MM.1S (cell line): ENCODE measurements around the gene SLC4A1AP.

Source experiments
- DNase-seq: peaks from one replicate; pipeline ENCODE4 v3.0.0-alpha.2; 2015
- H2AFZ ChIP-seq: fragments of 300-600 bp; sonication (generic); 2 replicates; pipeline ENCODE4 v1.6.0; 2016; ENCODE audit warnings: antibody characterized with exemption, low read length
- H3F3A ChIP-seq: fragments of 300-600 bp; sonication (generic); 2 replicates; pipeline ENCODE4 v1.6.1; 2016; ENCODE audit warnings: mild to moderate bottlenecking, antibody characterized with exemption, low read length, moderate library complexity, mixed read lengths; ENCODE audit not compliant: insufficient read depth
- H3K27ac ChIP-seq: fragments of 300-600 bp; sonication (generic); 2 replicates; pipeline ENCODE4 v1.5.1; 2016; ENCODE audit warnings: mild to moderate bottlenecking, low read length
- H3K27me3 ChIP-seq: fragments of 300-600 bp; sonication (generic); replicated peaks from 2 replicates; pipeline ENCODE4 v1.6.0; 2016; ENCODE audit warnings: low read length; ENCODE audit not compliant: insufficient read depth
- H3K36me3 ChIP-seq: fragments of 300-600 bp; sonication (generic); replicated peaks from 2 replicates; pipeline ENCODE4 v1.6.1; 2016; ENCODE audit warnings: mild to moderate bottlenecking, low read length, mixed read lengths; ENCODE audit not compliant: insufficient read depth
- H3K4me1 ChIP-seq: fragments of 300-600 bp; sonication (generic); 2 replicates; pipeline ENCODE4 v1.6.1; 2016; ENCODE audit warnings: low read length, mixed read lengths
- H3K4me2 ChIP-seq: fragments of 300-600 bp; sonication (generic); 2 replicates; pipeline ENCODE4 v1.6.0; 2016; ENCODE audit warnings: low read depth, low read length
- H3K4me3 ChIP-seq: fragments of 300-600 bp; sonication (generic); 2 replicates; pipeline ENCODE4 v1.5.1; 2016; ENCODE audit warnings: low read length, mixed read lengths
- H3K79me2 ChIP-seq: fragments of 300-600 bp; sonication (generic); 2 replicates; pipeline ENCODE4 v1.6.1; 2016; ENCODE audit warnings: mixed run types, low read length, mixed read lengths
- H3K9ac ChIP-seq: fragments of 300-600 bp; sonication (generic); 2 replicates; pipeline ENCODE4 v1.6.1; 2016; ENCODE audit warnings: low read length, mixed read lengths
- H3K9me2 ChIP-seq: fragments of 300-600 bp; sonication (generic); replicated peaks from 2 replicates; pipeline ENCODE4 v1.6.1; 2016; ENCODE audit warnings: mild to moderate bottlenecking, low read length, mixed read lengths; ENCODE audit not compliant: insufficient read depth
- H3K9me3 ChIP-seq: fragments of 300-600 bp; sonication (generic); replicated peaks from 2 replicates; pipeline ENCODE4 v1.6.1; 2016; ENCODE audit warnings: mild to moderate bottlenecking, low read length, mixed read lengths; ENCODE audit not compliant: insufficient read depth
- H4K20me1 ChIP-seq: fragments of 300-600 bp; sonication (generic); 2 replicates; pipeline ENCODE4 v1.6.1; 2016; ENCODE audit warnings: mild to moderate bottlenecking, low read length, moderate library complexity, mixed read lengths; ENCODE audit not compliant: insufficient read depth
- EZH2 ChIP-seq: fragments of 300-600 bp; sonication (generic); optimal IDR thresholded peaks from 2 replicates; pipeline ENCODE3; 2017; ENCODE audit warnings: low read depth, mild to moderate bottlenecking, antibody characterized with exemption, low read length, mixed read lengths
- EZH2phosphoT487 ChIP-seq: fragments of 300-600 bp; sonication (generic); IDR thresholded peaks from 2 replicates; pipeline ENCODE4 v1.6.1; 2018; ENCODE audit warnings: antibody characterized with exemption, low read length
- TF ChIP-seq, protein P1 (sequence below): fragments of 300-600 bp; sonication (generic); IDR thresholded peaks from 2 replicates; pipeline ENCODE4 v1.5.1; 2016; ENCODE audit warnings: antibody characterized with exemption, low read length, mixed read lengths

Gene SLC4A1AP

DNA sequence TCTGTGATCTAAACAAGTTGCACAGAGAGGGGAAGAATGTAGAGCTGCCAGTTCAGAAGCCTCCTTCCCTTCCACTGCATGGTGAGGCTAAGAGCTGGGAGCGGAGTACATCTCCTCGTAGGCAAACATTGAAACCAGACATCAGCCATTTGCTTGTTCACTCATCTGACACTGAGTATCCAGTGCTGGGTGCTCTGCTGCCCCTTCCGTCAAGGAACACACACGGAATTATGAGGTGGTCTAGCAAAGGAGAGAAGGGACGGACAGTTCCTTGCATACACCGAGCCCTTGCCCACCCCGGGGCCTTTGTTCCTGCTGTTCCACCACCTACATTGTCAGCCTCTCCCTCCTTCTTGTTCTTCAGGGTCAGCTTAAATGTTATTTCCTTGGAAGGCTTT is 44.6 kb downstream of the SLC4A1AP start:
- no peaks in the 10 kb centered on the region for H3K79me2 ChIP-seq
- no peak overlapping the region for H2AFZ ChIP-seq
- no peaks in the 10 kb centered on the region for H3K9me2 ChIP-seq
- no peaks in the 10 kb centered on the region for H3K4me1 ChIP-seq
- no peak overlapping the region for H3K9ac ChIP-seq
- H3K4me2 ChIP-seq = no peak overlapping the region
- no peaks in the 10 kb centered on the region for H3F3A ChIP-seq
- no peaks in the 10 kb centered on the region for H3K27me3 ChIP-seq
- H4K20me1 ChIP-seq = no peaks in the 10 kb centered on the region
- no peak overlapping the region for H3K4me3 ChIP-seq
- H3K27ac ChIP-seq = no peak overlapping the region
- H3K36me3 ChIP-seq = no peaks in the 10 kb centered on the region
- H3K9me3 ChIP-seq = no peaks in the 10 kb centered on the region
- TF ChIP-seq EZH2 (no peak), EZH2phosphoT487 (no peak)
- TF ChIP-seq, protein P1, sequence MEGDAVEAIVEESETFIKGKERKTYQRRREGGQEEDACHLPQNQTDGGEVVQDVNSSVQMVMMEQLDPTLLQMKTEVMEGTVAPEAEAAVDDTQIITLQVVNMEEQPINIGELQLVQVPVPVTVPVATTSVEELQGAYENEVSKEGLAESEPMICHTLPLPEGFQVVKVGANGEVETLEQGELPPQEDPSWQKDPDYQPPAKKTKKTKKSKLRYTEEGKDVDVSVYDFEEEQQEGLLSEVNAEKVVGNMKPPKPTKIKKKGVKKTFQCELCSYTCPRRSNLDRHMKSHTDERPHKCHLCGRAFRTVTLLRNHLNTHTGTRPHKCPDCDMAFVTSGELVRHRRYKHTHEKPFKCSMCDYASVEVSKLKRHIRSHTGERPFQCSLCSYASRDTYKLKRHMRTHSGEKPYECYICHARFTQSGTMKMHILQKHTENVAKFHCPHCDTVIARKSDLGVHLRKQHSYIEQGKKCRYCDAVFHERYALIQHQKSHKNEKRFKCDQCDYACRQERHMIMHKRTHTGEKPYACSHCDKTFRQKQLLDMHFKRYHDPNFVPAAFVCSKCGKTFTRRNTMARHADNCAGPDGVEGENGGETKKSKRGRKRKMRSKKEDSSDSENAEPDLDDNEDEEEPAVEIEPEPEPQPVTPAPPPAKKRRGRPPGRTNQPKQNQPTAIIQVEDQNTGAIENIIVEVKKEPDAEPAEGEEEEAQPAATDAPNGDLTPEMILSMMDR = no peak
- no peak for DNase-seq

DNA sequence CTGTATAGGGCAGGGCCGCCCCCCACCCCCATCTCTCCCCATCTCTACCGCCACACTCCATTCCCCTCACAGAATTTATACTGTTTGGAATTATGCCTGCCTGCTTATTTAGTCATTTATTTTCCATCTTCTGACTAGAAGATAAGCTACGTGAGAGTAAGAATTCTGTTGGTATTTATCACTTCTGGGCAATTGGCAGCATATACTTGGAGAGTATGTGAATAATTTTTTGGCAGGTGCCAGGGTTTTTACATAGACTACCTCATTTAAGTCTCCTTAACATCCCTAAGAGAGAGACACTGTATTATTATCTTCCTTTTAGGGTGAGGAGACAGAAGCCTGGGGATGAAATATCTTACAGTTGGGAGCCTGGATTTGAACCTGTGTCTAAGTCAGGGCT is 45.0 kb downstream of the SLC4A1AP start:
- TF ChIP-seq, protein P1 = no peak
- TF ChIP-seq EZH2phosphoT487 (no peak), EZH2 (no peak)
- Histone ChIP-seq H4K20me1 (no peaks in the 10 kb centered on the region), H3K4me2 (no peak overlapping the region), H3K27me3 (no peaks in the 10 kb centered on the region), H3K79me2 (no peaks in the 10 kb centered on the region), H3K9ac (no peak overlapping the region), H3F3A (no peaks in the 10 kb centered on the region), H2AFZ (no peak overlapping the region), H3K36me3 (no peaks in the 10 kb centered on the region), H3K9me2 (no peaks in the 10 kb centered on the region), H3K4me3 (no peak overlapping the region), H3K27ac (no peak overlapping the region), H3K9me3 (no peaks in the 10 kb centered on the region), H3K4me1 (no peaks in the 10 kb centered on the region)
- DNase-seq = no peak

- Histone ChIP-seq H2AFZ (no peak overlapping the region), H3K27me3 (no peaks in the 10 kb centered on the region), H3K27ac (no peak overlapping the region), H3F3A (no peaks in the 10 kb centered on the region), H4K20me1 (no peaks in the 10 kb centered on the region), H3K4me2 (no peak overlapping the region), H3K9me3 (no peaks in the 10 kb centered on the region), H3K9me2 (no peaks in the 10 kb centered on the region), H3K4me1 (no peaks in the 10 kb centered on the region), H3K79me2 (no peaks in the 10 kb centered on the region), H3K9ac (no peak overlapping the region), H3K36me3 (no peaks in the 10 kb centered on the region), H3K4me3 (no peak overlapping the region)
- TF ChIP-seq, protein P1 = no peak
- TF ChIP-seq EZH2 = no peak
- TF ChIP-seq EZH2phosphoT487 = no peak
- DNase-seq = no peak
Measured at GRCh38 chr2:27709326-27709725, 45.6 kb downstream of the SLC4A1AP start.
